HG02840 (cell line): ENCODE results near the gene CMTR1.

Experiments
- ATAC-seq: cut with Tn5 transposase; IDR thresholded peaks from one replicate; pipeline ENCODE4 v1.9.1; 2021; ENCODE audit warnings: mild to moderate bottlenecking, moderate library complexity, moderate number of reproducible peaks; ENCODE audit not compliant: unreplicated experiment, low FRiP score

The CMTR1 gene

DNA sequence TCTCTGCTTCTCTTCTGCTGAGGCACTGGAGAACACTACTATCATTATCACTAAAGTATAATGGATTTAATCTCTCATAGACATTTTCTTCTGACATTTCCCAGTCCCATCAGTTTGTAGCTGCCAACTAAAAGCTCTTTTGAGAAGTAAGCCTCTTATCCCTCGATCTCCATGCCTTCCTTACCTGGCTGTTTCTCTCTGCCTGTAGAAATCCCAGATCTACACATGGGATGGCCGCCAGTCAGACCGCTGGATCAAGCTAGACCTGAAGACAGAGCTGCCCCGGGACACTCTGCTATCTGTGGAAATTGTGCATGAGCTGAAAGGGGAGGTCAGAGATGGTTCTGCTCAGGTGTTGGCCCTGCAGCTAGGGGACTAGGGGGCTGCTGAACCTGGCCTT is 41.3 kb downstream of the CMTR1 start:
- no peak for ATAC-seq

DNA sequence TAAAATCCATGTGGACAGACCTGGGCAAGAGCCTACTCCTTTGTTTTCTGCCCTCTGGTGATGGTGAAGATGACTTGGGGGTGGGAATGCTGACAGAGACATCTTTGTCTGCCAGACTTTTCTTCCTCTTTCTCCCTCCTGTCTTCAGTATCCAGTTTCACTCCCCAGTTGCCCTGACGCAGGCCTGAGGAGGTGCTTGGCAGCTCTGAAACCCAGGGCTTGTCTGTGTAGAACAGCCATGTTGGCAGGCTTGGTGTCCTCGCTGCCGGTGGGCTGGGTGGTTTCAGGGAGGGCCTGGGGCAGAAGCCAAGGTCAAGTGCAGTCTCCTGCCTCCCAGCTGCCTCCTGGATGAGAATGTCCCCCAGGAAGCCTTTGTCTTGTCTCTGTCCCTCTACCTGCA is 44.2 kb downstream of the CMTR1 start:
- no peak for ATAC-seq

DNA sequence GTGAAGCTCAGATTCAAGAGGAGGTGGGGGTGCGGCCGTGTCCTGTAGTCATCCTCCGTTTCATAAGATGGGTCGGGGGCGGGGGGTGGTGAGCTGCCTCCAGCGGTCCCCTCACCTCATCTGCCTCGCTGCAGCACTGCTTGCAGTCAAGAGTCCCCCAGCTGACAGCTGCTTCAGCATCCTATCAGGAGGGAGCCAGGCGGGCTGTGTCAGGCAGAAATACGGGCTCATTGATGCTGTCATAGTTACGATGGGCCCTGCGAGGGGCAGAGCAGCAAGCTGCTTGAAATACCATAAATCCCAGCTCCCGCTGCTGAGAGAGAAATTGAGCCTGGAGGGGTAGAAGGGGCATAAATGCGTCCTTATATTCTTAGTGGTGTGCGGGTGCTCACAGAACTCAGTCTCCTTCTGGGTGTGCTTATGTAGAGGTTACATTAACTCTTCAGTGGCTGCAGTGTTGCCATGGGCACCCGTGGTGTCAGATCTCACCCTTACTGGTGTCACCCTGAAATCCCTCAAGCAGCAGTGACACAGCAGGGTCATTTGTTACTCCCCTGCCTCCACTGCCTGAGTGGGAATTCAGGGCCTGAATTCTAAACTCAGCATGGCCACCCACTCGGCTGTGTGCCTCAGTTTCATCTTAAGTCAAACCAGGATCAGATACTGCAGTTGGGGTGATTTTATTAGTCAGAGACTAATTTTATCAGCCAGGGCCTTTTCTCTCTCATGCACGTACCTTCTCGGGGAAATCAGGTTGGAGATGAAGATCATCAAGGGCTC is 44.8 kb downstream of the CMTR1 start:
- no peak for ATAC-seq

DNA sequence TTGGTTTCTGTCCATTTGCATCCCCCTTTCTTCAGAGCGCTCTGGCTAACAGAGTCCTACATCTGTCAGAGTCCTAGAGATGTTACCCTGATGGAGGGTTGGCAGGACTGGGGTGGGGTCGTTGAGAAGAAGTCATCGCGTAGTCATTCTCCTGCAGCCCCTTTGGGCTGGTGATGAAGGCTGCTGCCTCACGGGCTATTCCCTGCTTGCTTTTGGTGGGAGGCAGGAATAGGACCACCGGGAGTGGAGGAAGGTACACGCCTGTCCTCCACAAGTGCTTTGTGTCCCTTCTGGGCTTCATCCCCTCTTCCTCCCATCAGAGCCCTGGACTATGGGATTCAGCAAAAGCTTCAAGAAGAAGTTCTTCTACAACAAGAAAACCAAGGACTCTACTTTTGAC is 45.8 kb downstream of the CMTR1 start:
- ATAC-seq, result no peak

DNA sequence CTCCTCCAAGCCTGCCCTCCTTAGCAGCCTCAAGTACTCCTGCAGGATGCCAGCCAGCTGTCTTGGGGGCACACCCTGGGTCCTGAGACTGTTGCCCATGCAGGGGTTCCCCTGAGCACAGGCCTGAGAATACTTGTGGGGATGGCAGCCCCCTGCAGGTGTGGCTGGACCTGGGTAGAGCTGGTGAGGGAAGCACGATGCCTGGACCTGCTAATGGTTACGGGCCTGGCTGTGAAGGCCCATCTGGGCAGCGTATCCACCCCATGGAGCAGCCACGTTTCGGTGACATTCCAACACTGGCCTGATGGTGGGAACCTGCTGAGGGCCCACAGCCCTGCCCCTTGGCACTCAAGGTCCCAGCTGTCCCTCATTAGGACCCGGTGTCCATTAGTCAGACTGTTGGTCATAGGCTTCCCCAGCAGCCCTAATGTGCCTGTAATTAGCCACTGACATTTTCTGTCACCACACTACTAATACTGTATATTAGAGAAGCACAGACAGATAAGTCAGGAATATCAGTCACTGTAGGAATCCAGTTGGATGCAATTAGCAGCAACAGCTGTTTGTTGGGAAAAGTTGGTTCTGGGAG is 46.3 kb downstream of the CMTR1 start:
- no peak for ATAC-seq

DNA sequence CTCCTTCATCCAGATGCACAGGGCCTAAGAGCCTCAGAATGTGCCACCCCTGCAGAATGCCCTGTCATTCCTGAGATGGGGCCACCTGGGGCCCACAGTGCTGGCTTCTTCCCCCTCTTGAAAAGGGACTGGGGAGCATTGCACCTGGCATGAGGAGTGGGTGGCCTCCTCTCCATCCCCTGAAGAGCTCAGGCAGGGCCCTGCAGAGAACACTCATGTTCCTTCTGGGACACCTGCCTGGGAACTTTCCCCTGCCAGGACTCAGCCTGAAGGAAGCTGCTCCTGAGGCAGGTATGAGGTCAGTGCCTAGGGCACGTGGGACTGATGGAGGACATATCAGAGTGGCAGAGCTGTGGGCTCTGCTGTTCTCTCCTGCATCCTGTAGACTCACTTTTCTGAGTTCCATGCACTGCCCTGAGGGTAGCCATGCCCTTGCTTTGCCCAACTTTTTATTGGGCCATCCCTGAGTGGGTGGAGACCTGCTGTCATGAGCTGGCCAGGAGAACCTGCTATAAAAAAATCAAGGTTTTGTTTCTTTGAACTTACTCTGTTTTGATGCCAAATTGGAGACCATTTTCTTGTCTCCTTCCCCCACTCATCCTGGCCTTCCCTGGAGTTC is 47.2 kb downstream of the CMTR1 start:
- no peak for ATAC-seq

DNA sequence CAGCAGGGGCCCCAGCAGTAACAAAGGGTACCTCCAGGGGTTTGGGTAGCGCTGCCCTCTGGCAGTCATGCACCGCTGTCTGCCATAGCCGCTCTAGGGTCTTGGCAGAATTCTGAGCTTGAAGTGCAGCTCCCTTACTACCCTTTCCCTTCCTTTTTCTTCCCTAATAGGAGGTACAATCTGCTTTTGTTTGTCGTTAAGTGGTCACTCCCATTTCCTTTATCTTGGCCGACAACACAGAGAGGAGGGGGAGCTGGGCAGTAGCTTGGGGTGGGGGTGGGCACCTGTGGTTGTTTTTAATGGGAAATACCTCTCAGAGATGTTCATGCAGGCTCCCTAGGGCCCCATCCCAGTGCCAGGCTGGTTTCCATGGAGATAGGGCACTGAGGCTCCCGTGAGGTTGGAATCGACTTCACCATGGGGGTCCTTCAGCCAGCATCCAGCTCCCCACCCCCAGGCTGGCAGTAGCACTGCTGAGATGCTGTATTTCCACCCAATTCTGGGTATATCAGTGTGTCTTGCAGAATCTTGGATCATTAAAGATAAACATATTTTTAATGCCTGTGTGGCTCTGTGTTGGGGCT is 48.0 kb downstream of the CMTR1 start:
- ATAC-seq, result no peak

DNA sequence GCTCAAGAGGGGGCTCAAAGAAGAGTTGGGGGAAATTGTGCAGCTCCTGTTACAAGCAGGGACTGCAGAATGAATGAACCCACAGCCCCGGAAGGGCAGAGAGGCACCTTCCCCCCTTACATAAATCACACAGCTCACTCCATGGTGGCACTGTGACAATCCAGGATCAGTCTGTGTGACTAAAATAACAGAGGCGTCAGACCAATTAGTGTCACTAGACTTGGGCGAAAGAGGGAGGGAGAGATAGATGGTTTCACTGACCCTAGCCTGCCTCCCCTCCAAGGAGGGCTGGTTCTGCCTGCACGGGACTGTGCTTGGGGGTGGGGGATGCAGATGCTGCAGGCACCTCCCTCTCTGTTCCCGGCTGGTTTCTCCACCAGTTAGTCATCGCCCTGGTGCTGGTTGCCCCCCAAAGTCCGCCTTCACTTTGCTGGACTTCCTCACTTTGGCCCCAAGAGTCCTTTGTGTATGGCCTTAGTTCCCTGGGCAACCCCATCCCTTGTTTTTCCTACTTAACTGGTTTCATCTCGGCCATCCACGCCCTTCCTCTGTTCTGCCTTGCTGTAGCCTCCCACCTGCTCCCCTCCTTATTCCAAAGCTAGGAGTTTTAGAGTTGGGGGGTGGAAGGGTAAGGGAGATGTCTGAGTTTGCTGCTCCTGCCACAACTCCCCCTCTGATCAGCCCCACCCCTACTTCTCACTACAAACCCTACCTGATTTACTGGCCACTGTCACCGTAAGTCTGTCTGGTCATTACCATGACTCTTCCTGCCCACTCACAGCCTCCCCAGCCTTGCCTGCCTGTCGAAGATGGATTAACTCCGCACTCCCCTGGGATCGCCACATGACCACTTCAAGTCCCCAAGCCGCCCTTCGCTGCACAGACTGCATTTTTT is 48.9 kb downstream of the CMTR1 start:
- no peak for ATAC-seq

DNA sequence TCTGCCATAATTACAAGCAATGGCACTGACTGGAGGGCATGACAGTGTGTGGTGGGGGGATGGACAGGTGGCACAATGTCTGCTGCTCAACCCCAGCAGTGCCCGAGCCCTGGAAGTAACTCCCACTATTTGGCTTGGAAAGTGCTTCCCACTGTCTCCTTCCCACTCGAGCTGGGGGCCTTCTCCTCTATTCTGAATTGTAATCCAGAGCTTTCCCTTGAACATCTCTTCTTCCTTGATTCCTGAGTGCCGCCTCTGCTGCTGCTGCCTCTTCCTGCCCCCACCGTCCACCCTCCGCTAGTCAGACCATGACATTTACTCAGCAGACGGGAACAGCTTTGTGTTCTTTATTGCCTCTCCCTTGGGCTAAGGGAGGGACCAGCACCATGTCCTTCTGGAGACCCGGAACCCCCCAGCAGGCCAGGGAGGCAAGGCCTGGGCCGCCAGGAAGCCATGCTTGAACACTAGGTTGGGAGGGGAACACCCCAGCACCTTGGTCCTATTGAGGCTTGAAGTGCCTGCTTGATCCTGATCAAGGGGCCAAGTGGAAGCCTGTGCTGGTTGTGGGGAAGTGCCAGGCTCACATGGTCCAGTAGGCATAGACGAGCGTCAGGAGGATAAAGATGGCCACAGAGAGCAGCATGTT is 49.7 kb downstream of the CMTR1 start:
- no peak for ATAC-seq

DNA sequence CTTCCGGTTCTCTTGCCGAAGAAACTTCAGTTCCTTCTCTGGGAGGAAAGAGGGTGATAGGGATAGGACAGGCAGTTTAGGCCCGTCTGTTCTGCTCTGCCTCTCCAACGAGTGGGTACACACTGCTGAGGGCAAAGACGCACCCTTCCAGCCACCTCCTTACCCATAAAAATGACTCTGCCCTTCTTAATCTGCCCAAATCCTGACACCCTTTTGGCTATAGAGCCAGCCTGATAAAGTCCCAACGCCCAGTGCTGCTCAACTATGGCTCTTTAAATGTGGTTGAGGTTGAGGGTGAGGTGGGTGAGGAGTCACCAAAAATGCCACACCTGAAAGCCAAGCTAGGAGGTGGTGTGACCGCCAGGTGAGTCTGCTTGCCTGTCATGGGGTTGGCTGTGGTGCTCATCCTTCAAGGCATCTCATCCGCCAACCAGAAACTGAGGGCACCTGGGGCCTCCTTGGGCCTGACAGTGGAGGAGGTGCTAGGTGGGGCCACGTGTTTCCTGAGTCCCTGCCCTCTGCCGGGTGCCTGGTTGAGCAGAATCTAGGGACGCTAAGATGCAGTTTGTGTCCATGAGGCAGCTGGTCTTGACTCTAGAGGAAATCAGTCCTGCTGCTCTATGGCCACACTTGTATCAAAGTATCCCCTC is 50.4 kb downstream of the CMTR1 start:
- no peak for ATAC-seq

DNA sequence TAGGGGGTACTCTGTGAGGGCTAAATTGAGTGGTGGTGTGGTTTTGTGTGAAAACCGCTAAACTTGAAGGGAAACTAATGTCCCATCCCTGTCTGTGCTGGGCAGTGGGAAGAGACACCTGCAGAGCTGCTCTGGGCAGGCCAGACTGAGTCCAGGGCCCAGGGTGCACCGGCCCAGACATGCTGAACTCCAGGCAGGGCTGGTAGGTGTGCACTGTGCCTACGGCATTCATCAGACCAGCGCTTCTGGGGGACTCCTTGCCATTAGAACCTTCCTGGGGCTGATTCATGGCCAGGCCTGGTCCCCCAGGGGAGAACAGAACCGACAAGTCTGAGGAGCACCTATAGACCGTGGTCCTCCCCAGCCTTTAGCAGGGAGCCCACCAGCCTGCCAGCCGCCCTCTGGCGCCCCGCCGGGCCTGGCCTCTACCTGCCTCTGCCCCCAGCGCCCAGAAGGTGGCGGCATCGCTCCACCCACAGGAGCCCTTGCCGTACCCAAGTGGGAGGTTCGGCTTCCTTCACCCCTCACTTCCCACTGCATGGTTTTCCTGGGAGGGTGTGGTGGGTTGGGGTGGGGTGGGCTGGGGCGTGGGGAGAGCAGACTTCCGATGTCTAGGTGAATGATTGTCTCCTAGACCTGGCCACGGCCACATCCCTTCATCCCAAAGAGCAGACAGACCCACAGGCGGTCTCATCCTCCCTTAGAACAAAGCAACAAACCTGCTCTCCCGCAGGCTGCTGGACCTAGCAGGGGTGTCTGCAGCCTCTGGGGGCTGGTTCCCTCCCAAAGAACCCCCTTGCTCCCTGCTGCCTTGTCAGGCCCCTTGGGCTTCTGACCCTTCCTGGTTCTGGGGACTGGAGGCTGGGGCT is 51.1 kb downstream of the CMTR1 start:
- no peak for ATAC-seq

DNA sequence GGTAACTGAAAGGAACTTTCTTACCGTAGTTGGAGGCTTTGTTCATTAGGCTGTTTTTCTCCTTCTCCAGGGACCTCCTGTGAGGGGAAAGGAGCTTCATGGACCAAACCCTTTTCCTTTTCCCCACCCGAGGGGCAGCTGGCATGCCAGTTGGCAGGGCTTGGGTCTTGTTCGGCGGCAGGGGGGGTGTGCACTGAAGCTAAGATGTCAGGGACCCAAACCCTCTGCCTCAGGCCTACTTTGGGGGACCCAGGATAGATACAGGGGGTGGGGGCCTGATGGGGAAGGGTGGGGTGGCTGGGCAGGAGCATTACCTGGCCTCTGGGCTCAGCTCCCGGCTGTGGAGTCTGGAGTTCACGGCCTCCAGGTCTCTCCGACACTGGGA is 51.8 kb downstream of the CMTR1 start:
- ATAC-seq, result no peak

DNA sequence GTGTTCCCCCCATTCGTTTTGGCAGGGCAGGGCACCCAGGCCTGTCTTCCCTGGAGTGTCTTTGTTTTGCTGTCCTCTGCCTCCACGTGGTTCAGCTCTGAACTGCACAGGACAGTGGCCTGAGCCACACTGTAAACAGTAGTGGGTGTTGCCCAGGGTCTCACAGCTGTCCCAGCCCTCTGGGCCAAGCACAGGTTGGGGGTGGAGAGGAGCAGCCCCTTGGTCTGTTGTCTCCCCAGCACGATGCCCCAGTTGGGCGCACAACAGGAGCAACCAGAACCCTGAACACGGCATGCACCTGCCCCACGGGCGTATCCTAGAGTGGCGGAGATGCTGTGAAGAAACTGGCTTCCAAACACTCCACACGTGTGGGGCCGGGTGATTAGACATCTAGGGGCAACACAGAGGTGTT is 52.3 kb downstream of the CMTR1 start:
- ATAC-seq, result no peak

DNA sequence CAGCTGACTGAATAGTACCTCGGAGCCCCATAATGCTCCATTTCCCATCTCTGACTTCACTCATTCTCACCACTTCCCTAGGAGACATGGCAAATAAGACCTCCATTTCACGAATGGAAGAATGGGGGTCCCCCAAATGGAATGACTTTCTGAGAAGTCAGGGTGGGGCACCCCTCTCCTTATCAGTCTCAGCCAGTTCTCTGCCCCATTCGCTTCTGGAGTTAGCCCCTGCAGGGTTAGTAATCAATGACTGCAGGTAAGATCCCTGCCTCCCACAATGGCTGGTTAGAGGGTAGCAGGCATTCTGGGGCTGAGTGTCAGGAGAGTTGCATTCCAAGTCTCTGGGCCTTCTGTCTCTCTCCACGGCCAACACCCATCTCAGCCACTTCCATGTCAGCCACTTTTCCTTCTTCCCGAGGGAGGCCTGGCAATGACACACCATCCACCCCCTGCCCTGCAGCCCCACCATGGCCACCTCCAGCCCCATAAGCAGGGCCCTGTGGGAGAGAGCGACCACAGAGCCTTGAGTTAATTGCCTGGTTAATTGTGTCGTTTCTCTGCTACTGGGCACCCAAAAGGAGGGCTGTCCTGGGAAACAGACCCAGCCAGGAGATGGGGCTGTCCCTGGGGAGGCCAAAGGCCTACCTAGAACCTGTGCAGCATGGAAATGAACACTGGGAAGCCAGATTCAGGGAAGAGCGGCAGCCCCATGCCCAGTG is 53.3 kb downstream of the CMTR1 start:
- no peak for ATAC-seq

DNA sequence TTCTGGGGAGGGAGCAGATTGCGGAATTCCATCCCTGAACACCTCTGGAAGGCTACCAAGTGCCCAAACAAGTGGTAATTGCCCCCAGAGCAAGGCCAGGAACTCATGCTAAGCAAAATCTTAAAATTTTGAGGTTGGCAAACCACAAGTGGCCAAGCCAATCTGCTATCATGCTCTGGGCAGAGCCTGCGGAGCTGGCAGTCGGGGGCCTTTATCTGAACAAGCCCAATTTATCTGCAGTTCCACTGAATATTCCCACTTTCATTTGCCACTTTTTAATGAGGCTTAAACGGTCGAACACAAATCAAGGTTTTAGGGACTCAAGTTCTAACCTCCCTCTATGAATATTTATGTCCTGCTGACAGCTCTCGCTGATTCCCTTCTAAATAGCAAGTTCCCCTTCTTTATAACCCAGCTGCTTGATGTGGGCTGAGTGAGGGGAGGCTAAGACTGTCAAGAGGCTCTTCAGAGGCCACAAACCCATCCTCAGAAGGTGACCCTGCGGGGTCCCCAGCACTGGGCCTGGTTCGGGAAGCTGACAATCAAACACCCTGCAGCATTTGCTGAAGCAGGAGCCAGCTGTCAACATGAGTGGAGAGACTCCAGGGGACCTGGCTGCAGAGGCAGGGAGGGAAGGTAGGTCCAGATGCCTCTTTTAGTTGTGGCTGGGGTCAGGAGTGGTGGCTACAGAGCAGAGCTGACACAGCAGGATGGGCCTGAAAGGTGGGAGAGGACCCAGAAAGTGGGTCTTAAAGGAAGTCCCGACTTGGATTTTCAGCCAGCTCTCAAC is 54.8 kb downstream of the CMTR1 start:
- no peak for ATAC-seq

DNA sequence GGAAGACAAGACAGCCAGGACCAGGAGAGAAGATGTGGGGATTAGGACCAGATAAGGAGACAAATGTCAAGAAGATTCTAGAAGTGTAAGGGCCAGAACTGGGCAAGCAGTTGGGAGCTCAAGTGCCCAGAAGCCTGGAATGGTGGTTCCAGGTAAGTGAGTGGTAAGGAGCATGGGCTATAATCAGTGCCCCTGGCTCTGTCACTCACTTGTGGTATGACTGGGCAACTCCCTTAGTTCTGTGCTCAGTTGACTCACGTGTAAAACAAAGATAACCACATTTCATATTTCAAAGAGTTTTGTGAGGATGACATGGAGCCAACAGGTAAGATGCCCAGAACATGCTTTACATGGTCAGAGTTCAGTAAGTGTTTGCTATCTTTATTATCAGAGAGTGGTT is 55.5 kb downstream of the CMTR1 start:
- ATAC-seq, result no peak

DNA sequence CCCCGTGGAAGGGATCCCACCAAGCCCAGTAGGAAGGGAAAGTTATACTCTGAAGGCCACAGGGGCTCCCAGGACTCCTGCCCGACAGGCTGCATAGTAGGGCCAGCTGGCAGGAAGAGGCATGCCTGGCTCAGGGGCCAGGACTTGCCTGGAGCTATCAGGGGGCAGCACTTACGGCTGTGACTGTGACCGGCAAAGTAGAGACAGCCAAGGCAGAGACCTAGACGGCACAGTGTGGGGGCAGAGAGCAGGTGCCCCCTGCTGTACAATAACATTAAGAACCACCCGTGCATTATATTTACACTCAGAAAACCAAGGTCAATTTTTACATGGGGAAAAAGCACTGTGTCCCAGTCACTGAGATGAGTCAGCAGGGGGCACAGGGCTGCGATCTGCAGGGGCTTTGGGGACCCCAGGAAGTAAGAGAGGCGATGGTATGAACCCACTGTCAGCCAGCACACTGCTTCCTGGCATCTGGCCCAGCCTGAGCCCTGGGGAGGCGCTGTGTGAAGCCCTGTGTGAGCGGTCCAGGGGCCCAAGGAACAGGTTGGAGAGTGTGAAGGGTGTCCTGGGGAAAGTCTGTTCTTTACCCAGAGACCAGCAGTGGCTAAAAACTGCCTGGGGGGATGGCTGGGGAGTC is 56.8 kb downstream of the CMTR1 start:
- ATAC-seq, result no peak
